GM10266 (cell line): Measurements from ENCODE around the gene PVALEF.
"Not testable (repeated sequence)": the region's sequence is repeated elsewhere in the genome, so short reads cannot be mapped to it uniquely, and the experiment has no call there.

ENCODE experiments used
- DNase-seq: peaks from one replicate; pipeline ENCODE4 v3.0.0; 2012; ENCODE audit errors: extremely low spot score
- TF ChIP-seq, protein P1 (sequence below): IDR thresholded peaks from 2 replicates; pipeline ENCODE4 v1.5.1; 2012; ENCODE audit warnings: mild to moderate bottlenecking, low read depth; ENCODE audit not compliant: control insufficient read depth, insufficient read depth; ENCODE audit errors: missing control alignments

Gene PVALEF

GRCh38 chr17:81148986-81149533 lies 16.2 kb upstream of the PVALEF start:
- TF ChIP-seq, protein P1, sequence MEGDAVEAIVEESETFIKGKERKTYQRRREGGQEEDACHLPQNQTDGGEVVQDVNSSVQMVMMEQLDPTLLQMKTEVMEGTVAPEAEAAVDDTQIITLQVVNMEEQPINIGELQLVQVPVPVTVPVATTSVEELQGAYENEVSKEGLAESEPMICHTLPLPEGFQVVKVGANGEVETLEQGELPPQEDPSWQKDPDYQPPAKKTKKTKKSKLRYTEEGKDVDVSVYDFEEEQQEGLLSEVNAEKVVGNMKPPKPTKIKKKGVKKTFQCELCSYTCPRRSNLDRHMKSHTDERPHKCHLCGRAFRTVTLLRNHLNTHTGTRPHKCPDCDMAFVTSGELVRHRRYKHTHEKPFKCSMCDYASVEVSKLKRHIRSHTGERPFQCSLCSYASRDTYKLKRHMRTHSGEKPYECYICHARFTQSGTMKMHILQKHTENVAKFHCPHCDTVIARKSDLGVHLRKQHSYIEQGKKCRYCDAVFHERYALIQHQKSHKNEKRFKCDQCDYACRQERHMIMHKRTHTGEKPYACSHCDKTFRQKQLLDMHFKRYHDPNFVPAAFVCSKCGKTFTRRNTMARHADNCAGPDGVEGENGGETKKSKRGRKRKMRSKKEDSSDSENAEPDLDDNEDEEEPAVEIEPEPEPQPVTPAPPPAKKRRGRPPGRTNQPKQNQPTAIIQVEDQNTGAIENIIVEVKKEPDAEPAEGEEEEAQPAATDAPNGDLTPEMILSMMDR: no peak
- no peak for DNase-seq

DNA sequence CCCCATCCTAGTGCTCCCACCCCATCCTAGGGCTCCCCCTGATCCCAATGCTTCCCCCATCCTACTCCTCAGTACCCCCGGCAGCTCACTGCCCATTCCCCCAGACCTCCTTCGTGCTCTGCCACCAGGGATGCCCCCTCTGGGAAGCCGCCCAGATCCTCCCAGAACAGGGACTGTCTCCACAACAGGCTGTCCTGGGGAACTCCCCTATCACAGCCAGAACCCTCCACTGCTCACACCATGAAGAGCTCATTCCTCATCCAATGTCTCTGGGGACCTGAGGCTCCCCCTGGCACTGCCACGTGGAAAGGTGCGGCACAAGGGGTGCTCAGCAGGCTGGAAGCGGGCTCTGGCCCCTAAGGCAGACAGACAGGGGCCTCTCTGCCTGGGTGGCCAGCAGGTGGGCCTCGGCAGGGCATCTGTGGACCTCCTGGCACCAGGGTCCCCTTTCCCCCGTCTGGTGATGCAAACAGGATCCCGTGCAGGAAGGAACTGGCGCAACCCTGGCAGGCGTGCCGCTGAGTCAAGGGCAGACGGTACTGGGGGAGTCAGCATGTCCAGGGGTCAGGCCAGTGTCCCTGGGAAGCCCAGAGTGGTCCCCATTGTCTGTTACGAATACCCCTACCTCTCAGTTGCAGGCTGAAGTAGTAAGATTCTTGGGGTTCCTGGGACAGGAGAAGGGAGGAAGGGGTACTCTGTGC lies 14.8 kb upstream of the PVALEF start:
- DNase-seq: no peak

GRCh38 chr17:81151278-81151677 lies 14.0 kb upstream of the PVALEF start:
- TF ChIP-seq, protein P1: no peak
- no peak for DNase-seq

More for the DNA sequence above, 14.8 kb upstream of the PVALEF start:
- TF ChIP-seq, protein P1: no peak

DNA sequence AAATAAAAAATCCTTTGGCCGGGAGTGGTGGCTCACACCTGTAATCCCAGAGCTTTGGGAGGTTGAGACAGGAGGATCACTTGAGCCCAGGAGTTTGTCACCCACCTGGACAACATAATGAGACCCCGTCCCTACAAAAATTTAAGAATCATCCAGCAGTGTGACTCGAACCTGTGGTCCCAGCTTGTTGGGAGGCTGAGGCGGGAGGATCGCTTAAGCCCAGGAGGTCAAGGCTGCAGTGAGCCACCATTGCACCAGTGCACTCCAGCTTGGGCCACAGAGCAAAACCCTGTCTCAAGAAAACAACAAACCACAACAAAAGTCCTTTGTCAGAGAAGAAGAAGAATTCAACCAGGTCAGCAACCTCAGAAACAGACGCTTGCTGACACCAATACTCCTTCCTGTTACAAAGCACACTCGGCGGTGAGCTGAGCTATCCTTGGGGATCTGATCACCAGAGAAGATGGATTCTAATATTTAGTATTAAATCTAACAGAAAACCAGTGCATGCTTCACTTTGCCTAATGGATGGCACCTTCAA lies 12.9 kb upstream of the PVALEF start:
- TF ChIP-seq, protein P1: no peak
- DNase-seq: no peak

DNA sequence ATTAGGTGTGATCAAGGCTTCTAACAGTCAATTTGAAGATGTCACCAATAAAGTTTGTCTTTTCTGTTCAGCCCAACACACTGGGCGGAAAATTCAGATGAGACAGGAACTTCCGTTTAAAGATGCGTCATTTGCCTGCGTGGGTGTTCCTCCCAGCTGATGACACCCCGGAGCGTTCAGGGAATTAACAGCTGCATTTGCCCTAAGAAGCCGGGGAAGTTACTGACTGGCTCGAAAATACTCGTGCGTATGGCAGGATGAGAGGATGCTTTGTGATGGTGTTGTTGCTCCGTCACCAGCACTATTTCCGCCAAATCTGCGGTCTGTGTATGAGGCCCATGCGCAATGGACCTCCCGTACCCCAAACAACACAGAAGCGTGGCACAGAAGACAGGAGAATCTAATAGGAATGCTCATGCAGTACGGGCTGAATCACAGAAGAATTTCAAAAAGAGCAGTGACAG lies 11.9 kb upstream of the PVALEF start:
- TF ChIP-seq, protein P1: no peak
- no peak for DNase-seq

DNA sequence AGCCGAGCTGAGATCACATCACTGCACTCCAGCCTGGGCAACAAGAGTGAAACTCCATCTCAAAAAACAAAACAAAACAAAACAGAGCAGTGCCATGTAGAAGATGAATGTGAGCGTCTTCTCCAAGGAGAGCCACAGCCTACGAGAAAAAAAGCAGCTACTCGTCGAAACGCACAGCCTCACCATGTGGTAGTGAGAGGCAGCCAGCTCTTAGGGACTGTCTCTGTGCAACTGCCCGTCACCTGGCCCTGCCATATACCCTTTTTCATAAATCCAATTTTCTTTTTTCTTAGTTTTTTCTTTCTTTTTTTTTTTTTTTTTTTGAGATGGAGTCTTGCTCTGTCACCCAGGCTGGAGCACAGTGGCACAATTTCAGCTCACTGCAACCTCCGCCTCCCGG lies 11.3 kb upstream of the PVALEF start:
- not testable (repeated sequence) for DNase-seq

DNA sequence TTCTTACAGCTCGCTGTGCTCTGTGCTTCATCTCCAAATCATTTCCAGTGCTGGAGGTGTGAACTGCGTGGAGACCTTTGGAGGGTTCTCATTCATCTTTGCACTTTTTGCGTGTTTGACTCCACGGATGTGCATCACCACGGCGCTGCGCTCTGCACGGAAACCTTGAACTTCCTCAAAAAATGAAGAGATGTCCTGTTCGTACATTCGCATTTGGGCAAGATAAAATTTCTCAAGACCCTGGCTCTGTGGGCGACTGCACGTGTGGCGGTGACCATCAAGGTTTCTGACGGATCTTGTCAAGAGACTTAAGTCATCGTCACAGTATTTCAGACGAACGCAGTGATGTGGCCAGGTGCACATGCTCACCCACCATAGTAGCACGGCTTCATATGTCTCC lies 10.3 kb upstream of the PVALEF start:
- TF ChIP-seq, protein P1: no peak
- no peak for DNase-seq
